Effector memory CD8-positive, alpha-beta T cell (primary cell): ENCODE measurements around the gene FTH1.
"Not testable (repeated sequence)": the region's sequence is repeated elsewhere in the genome, so short reads cannot be mapped to it uniquely, and the experiment has no call there.

Experiments
- ATAC-seq: fragments of 150-1000 bp; cut with Tn5 transposase; replicated peaks from 2 replicates; pipeline ENCODE4 v1.10.0; 2021; ENCODE audit warnings: mild to moderate bottlenecking, moderate library complexity
- DNase-seq, 3 experiments: peaks; one replicate each; pipeline ENCODE4 v3.0.0; 2021
- H3K27ac Mint-ChIP-seq, 2 donors: one replicate each; pipeline ENCODE4 v1.8.0; 2022; ENCODE audit warnings: mild to moderate bottlenecking in 2 of 2, mixed read lengths in 2 of 2, moderate library complexity in 2 of 2
- H3K27me3 Mint-ChIP-seq, 2 donors: one replicate each; pipeline ENCODE4 v1.8.0; 2022; ENCODE audit warnings: mixed read lengths in 2 of 2
- H3K36me3 Mint-ChIP-seq: one replicate; pipeline ENCODE4 v1.8.0; 2022; ENCODE audit warnings: mild to moderate bottlenecking, moderate library complexity, mixed read lengths; ENCODE audit not compliant: insufficient read depth
- H3K4me1 Mint-ChIP-seq, 2 donors: one replicate each; pipeline ENCODE4 v1.8.0; 2022; ENCODE audit warnings: low read depth in 2 of 2, mixed read lengths in 2 of 2
- H3K4me3 Mint-ChIP-seq, 2 donors: one replicate each; pipeline ENCODE4 v1.8.0; 2022; ENCODE audit warnings: mild to moderate bottlenecking in 2 of 2, mixed read lengths in 2 of 2, moderate library complexity in 2 of 2
- H3K9me3 Mint-ChIP-seq, 2 donors: one replicate each; pipeline ENCODE4 v1.8.0; 2022; ENCODE audit warnings: mixed read lengths in 2 of 2

Gene FTH1

DNA sequence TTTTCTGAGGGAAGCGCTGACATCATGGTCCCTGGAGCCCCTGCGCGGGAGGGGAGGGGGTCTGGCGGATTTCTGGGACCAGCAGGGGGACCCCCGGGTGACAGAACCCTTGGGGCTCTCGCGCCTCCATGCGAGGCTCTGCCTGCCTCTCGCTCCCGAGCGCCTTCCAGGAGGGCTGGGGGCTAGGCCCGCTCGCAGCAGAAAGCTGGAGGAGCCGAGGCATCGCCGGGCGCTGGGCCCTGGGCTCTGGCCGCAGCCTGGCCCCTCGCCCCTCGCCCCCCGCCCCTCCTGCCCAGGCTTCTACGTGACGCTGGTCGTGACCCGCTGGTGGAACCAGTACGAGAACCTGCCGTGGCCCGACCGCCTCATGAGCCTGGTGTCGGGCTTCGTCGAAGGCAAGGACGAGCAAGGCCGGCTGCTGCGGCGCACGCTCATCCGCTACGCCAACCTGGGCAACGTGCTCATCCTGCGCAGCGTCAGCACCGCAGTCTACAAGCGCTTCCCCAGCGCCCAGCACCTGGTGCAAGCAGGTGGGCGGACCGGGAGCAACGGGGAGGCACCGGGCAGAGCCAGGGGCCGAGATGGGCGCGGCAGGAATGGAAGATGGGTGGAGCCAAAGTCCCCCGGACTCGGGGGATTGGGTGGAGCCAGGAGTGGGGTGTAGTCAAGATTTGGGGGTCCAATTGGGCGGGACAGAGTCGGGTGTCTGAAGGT is 11.9 kb downstream of the FTH1 start:
- peaks cover 13 to 23% of the 10 kb centered on the region in 2 donors for H3K27me3 Mint-ChIP-seq
- peaks cover 4% of the 10 kb centered on the region for H3K36me3 Mint-ChIP-seq
- H3K4me3 Mint-ChIP-seq: peak overlapping the region in 1 of 2 donors; percentile 59
- DNase-seq (no peak), ATAC-seq (peak; percentile 81)
- H3K4me1 Mint-ChIP-seq: peaks cover 0 to 2% of the 10 kb centered on the region in 2 donors
- no peaks in the 10 kb centered on the region for H3K9me3 Mint-ChIP-seq
- peak overlapping the region in 1 of 2 donors; percentile 25 for H3K27ac Mint-ChIP-seq

DNA sequence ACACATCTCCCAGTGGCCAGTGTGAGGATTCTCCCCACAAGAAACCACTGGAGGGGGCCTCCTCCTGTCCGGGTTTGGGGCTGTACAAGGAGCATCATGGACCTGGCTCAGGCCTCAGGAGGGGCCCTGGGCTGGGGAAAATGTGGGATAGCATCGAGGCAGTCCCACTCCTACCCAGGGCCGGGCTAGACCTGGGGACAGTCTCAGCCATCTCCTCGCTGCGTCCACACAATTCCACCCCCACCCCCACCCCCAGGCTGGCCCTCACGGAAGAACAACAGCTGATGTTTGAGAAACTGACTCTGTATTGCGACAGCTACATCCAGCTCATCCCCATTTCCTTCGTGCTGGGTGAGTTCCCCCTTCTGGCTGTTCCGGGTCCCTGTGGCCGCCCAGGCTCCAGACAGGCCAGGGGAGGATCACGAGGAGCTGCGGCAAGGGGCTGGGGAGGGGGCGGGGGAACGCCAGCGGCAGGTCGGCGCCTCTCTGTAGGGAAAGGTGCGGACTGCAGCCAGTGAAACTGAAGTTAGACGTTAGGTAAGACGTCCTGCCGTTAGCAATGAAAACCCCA is 12.5 kb downstream of the FTH1 start:
- H3K4me3 Mint-ChIP-seq: peak overlapping the region in 1 of 2 donors; percentile 56
- H3K36me3 Mint-ChIP-seq: no peaks in the 10 kb centered on the region
- no peaks in the 10 kb centered on the region for H3K9me3 Mint-ChIP-seq
- peak; percentile 50 for ATAC-seq
- no peak overlapping the region for H3K27ac Mint-ChIP-seq
- no peak for DNase-seq
- peaks cover 13 to 23% of the 10 kb centered on the region in 2 donors for H3K27me3 Mint-ChIP-seq
- H3K4me1 Mint-ChIP-seq: peaks cover 0 to 2% of the 10 kb centered on the region in 2 donors

DNA sequence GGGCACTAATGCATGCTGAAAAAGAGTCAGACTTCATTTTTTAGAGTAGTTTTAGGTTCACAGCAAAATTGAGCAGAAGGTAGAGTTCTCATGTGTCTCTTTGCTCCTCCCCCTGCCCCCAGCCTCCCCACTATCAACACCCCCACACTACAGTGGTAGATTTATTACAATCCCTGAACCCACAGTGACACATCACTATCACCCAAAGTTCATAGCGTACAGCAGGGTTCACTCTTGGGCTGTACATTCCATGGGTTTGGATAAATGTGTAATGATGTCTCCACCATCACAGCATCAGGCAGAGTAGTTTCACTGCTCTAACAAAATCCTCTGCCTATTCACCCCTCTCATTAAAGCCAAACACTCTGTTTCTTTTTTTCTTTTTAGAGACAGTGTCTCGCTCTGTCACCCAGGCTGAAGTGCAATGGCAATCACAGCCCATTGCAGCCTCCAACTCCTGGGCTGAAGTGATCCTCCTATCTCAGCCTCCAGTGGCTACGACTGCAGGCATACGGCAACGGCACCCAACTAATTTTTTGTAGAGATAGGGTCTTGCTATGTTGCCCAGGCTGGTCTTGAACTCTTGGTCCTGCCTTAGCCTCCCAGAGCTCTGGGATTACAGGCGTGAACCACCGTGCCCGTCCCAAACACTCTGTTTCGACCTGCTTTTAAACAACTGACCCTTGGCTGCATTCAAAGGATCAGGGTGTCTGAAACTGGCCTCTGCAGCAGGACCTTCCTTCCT is 13.2 kb downstream of the FTH1 start:
- Mint-ChIP-seq H3K4me3 (no peak overlapping the region), H3K27ac (no peak overlapping the region), H3K4me1 (peaks cover 0 to 2% of the 10 kb centered on the region in 2 donors), H3K9me3 (no peaks in the 10 kb centered on the region), H3K27me3 (peaks cover 13 to 29% of the 10 kb centered on the region in 2 donors), H3K36me3 (no peaks in the 10 kb centered on the region)
- ATAC-seq (no peak), DNase-seq (no peak)

DNA sequence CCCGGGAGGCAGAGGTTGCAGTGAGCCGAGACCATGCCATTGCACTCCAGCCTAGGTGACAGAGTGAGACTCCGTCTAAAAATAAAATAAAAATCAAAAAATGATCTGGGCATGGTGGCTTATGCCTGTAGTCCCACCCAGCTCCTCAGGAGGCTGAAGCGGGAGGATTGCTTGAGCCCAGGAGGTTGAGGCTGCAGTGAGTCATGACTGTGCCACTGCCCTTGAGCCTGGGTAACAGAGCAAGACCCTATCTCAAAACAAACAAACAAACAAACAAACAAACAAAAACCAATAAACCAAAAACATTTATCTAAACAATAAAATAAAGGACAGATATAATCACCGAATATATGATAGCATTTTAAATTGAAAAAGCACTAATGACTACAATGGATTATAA is 13.8 kb downstream of the FTH1 start:
- not testable (repeated sequence) for DNase-seq, H3K9me3 Mint-ChIP-seq, H3K4me3 Mint-ChIP-seq, H3K4me1 Mint-ChIP-seq, H3K36me3 Mint-ChIP-seq, H3K27ac Mint-ChIP-seq, ATAC-seq
- peaks cover 13 to 31% of the 10 kb centered on the region in 2 donors for H3K27me3 Mint-ChIP-seq

DNA sequence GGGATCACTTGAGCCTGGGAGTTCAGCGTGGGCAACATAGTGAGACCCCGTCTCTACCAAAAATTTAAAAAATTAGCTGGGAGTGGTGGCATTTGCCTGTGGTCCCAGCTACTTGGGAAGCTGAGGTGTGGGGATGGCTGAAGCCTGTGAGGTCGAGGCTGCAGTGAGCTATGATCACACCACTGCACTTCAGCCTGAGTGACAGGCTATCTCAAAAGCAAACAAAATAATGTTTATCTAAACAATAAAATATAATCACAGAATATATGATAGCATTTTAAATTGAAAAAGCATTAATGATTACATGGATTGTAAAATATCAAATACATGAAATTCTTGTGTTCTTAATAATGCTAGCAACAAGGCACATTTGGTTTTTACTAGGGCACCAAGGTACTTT is 14.6 kb downstream of the FTH1 start:
- no peak for ATAC-seq
- no peak overlapping the region for H3K27ac Mint-ChIP-seq

DNA sequence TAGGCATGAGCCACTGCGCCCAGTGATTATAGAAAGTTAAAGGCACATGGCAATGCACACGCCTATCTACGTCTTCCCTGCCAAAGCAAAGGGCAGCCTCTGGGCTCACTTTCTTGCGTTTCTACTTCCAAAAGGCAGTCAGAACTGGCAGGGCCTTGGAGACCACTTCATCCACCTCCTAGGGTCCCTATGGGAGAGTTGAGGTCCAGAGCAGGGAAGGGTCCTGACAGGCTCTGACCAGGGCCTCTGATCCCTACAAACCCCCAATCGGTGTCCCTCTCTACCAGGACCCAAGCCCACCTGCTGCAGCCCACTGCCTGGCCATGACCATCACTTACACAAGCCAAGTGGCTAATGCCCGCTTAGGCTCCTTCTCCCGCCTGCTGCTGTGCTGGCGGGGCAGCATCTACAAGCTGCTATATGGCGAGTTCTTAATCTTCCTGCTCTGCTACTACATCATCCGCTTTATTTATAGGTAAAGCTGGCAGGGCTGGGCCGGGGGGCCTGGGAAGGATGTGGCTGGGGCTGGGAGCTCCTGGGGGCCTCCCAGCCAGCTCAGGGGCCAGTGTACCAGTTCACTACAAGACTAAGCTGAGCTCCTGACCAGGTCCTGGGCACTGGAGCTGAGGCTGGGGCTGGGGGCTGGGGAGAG is 15.8 kb downstream of the FTH1 start:
- Mint-ChIP-seq H3K27ac (no peak overlapping the region), H3K27me3 (peaks cover 24 to 44% of the 10 kb centered on the region in 2 donors), H3K36me3 (no peaks in the 10 kb centered on the region), H3K4me1 (peaks cover 0 to 5% of the 10 kb centered on the region in 2 donors), H3K9me3 (no peaks in the 10 kb centered on the region), H3K4me3 (no peak overlapping the region)
- ATAC-seq (no peak), DNase-seq (no peak)

More for the DNA sequence above, 14.6 kb downstream of the FTH1 start:
- H3K4me1 Mint-ChIP-seq: peaks cover 0 to 2% of the 10 kb centered on the region in 2 donors
- DNase-seq: no peak
- H3K36me3 Mint-ChIP-seq: no peaks in the 10 kb centered on the region
- H3K9me3 Mint-ChIP-seq: no peaks in the 10 kb centered on the region
- H3K4me3 Mint-ChIP-seq: no peak overlapping the region
- peaks cover 13 to 31% of the 10 kb centered on the region in 2 donors for H3K27me3 Mint-ChIP-seq

DNA sequence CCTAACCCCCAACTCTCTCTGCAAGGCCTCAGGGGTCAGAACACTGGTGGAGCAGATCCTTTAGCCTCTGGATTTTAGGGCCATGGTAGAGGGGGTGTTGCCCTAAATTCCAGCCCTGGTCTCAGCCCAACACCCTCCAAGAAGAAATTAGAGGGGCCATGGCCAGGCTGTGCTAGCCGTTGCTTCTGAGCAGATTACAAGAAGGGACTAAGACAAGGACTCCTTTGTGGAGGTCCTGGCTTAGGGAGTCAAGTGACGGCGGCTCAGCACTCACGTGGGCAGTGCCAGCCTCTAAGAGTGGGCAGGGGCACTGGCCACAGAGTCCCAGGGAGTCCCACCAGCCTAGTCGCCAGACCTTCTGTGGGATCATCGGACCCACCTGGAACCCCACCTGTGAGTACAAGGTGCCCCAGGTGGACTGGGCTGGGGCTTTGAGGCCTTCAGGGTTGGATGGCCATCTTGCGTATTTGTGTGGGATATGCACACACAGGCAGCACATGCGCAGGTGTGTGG is 17.3 kb downstream of the FTH1 start, which contains the start of gene BEST1:
BEST1 (plus strand) TSS at position 317 of the 513 bp plus-strand sequence. CDS start 1,456 bp downstream, outside the sequence.
- H3K36me3 Mint-ChIP-seq: no peaks in the 10 kb centered on the region

DNA sequence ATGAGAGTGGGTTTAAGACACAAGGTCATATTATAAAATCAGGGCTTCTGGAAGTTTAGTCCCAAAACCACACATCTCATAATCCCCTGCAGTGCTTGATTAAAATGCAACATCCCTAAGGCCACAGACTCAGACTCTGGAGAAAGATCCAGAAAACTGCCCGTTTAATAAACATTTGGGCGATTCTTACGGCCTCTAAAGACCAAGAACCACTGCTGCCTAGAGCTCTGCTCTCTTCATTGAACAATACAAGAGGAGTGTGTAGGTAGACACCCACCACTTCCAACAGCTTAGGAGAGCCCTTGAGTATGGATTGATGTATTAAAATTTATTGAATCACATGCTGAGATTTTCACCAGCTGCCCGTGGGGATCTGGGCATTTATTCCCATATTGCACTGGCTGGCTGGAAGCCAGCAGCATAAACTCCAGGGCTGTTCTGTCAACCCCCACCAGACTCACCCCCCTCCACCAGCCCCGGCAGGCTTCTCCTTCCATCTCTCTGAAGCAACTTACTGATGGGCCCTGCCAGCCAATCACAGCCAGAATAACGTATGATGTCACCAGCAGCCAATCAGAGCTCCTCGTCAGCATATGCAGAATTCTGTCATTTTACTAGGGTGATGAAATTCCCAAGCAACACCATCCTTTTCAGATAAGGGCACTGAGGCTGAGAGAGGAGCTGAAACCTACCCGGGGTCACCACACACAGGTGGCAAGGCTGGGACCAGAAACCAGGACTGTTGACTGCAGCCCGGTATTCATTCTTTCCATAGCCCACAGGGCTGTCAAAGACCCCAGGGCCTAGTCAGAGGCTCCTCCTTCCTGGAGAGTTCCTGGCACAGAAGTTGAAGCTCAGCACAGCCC is 18.0 kb downstream of the FTH1 start:
- peaks cover 0 to 3% of the 10 kb centered on the region in 2 donors for H3K4me1 Mint-ChIP-seq
- ATAC-seq: peak; percentile 33
- H3K27ac Mint-ChIP-seq: no peak overlapping the region
- H3K4me3 Mint-ChIP-seq: no peak overlapping the region
- DNase-seq: no peak
- no peaks in the 10 kb centered on the region for H3K36me3 Mint-ChIP-seq
- H3K9me3 Mint-ChIP-seq: no peaks in the 10 kb centered on the region
- H3K27me3 Mint-ChIP-seq: peaks cover 17 to 27% of the 10 kb centered on the region in 2 donors

More for the DNA sequence above, 17.3 kb downstream of the FTH1 start, which contains the start of gene BEST1:
- H3K27ac Mint-ChIP-seq: no peak within 1 kb of the TSS
- DNase-seq (no peak), ATAC-seq (no peak)
- H3K9me3 Mint-ChIP-seq: no peaks in the 10 kb centered on the region
- H3K4me1 Mint-ChIP-seq: peaks cover 0 to 3% of the 10 kb centered on the region in 2 donors
- no peak within 1 kb of the TSS for H3K4me3 Mint-ChIP-seq
- H3K27me3 Mint-ChIP-seq: peaks cover 24 to 34% of the 10 kb centered on the region in 2 donors

DNA sequence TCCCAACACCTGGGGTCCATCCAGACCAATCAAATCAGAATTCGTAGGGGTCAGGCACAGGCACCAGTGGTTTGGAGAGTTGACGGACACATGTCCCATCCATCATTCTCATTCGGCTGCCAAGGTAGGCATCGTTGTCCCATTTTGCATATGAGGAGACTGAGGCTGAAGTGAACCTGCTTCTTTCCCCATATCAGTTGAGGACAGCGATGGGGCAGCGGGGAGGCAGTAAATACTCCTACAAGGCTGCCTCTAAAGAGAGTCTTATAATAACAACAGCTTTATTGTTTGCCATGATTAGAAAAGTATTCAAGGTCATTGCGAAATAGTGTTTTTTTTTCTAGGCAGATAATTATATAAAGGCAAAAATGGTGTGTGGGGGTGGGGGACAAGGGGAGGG is 18.9 kb downstream of the FTH1 start:
- H3K4me3 Mint-ChIP-seq: no peak overlapping the region
- H3K36me3 Mint-ChIP-seq: no peaks in the 10 kb centered on the region
- H3K27me3 Mint-ChIP-seq: peaks cover 11 to 21% of the 10 kb centered on the region in 2 donors
- H3K9me3 Mint-ChIP-seq: no peaks in the 10 kb centered on the region
- DNase-seq (no peak), ATAC-seq (no peak)
- peaks cover 0 to 3% of the 10 kb centered on the region in 2 donors for H3K4me1 Mint-ChIP-seq
- H3K27ac Mint-ChIP-seq: no peak overlapping the region

DNA sequence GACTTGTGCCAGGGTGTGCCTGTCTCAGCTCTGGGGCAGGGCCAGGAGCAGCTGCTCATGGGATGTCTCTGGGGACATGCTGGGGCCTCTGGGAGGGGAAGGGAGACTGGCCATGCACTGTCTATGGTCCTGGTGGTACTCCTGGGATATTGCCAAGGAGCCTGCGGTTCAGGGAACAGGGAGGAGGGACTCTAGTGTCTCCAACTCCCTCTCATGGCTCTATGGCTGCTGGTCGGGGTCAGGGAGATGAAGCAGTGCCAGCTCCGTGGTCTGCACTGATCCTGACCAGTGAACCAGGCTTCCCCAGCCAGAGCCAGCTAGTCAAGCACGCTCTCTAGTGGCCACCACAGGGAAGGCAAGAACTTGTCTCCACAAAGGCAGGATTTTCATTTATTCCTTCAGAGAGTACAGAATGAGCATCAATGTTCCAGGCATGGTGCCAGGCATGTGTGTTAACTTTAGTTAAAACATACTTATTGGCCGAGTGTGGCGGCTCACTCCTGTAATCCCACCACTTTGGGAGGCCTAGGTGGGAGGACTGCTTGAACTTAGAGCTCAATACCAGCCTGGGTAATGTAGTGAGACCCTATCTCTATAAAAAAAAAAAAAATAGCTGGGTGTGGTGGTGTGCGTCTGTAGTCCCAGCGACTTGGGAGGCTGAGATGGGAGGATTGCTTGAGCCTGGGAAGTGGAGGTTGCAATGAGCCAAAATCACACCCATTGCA is 19.8 kb downstream of the FTH1 start:
- Mint-ChIP-seq H3K27ac (no peak overlapping the region), H3K9me3 (no peaks in the 10 kb centered on the region), H3K4me1 (peaks cover 0 to 3% of the 10 kb centered on the region in 2 donors), H3K4me3 (no peak overlapping the region), H3K27me3 (peaks cover 11 to 21% of the 10 kb centered on the region in 2 donors), H3K36me3 (no peaks in the 10 kb centered on the region)
- DNase-seq (peak; percentile 57 to 65 (median 63)), ATAC-seq (peak; percentile 92)

DNA sequence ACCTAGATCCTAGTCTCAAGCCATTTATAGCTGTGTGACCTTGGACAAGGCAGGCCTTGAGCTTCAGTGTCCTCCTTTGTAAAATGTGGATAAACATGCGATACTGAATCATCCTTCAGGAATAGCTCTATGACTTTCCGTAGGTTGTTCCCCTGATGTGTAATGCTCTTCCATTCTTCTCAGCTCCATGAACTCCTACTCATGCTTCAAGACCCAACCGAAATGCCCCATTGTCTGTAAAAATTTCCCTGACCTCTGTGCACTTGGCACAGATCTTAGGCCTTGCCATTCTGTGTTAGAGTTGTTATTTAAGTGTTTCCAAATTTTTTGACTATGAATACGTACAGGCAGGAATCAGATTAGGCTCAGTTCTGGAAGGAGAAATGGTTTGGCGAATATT is 20.5 kb downstream of the FTH1 start:
- Mint-ChIP-seq H3K9me3 (no peaks in the 10 kb centered on the region), H3K4me1 (peaks cover 0 to 3% of the 10 kb centered on the region in 2 donors), H3K27me3 (peaks cover 11 to 21% of the 10 kb centered on the region in 2 donors), H3K27ac (no peak overlapping the region), H3K4me3 (no peak overlapping the region), H3K36me3 (no peaks in the 10 kb centered on the region)
- ATAC-seq (no peak), DNase-seq (no peak)

DNA sequence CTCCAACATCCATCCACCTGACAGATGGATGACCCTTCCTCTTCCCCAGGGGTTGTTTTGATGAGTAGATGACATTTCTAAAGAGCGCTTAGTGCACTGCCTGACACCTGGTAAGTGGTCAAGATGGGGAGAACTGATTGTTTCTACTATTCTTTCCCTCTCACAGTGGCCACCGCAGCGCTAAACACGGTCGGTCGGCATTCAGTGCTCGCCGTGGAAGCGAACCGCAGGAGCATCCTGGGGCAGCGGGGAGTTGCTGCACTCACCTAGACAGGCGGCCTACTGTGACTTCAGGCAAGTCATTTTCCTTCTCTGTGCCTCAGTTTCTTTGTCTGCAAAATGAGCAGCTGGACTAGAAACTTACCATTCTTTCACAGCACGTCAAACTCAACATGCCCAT is 22.2 kb downstream of the FTH1 start:
- no peak overlapping the region for H3K27ac Mint-ChIP-seq
- no peak for DNase-seq
- no peaks in the 10 kb centered on the region for H3K36me3 Mint-ChIP-seq
- no peak for ATAC-seq
- H3K4me1 Mint-ChIP-seq: peaks cover 0 to 3% of the 10 kb centered on the region in 2 donors
- H3K4me3 Mint-ChIP-seq: no peak overlapping the region
- H3K9me3 Mint-ChIP-seq: no peaks in the 10 kb centered on the region
- H3K27me3 Mint-ChIP-seq: peaks cover 17 to 21% of the 10 kb centered on the region in 2 donors
